Endodermal cell (in vitro differentiated cells): ENCODE results near the gene HOXD10. TPM values are rescaled to one million over a fixed set of nuclear protein-coding genes. Genes with fewer than 3 reads are reported as not detected.

Experiments used
- DNase-seq: peaks from one replicate; pipeline ENCODE4 v3.0.0-alpha.2; 2017
- H3K27ac ChIP-seq: 2 replicates; pipeline ENCODE4 v1.5.1; 2013; ENCODE audit warnings: mild to moderate bottlenecking, low read depth, low read length, moderate library complexity
- H3K27me3 ChIP-seq: 2 replicates; pipeline ENCODE4 v1.6.1; 2013; ENCODE audit warnings: mild to moderate bottlenecking, low read length, moderate library complexity; ENCODE audit not compliant: insufficient read depth, control insufficient read depth, poor library complexity, severe bottlenecking
- H3K36me3 ChIP-seq: 2 replicates; pipeline ENCODE4 v1.7.0; 2013; ENCODE audit warnings: mild to moderate bottlenecking, low read length, moderate library complexity; ENCODE audit not compliant: control insufficient read depth, insufficient read depth
- H3K4me1 ChIP-seq: one replicate; pipeline ENCODE4 v1.7.0; 2013; ENCODE audit warnings: low read length; ENCODE audit not compliant: control insufficient read depth, insufficient read depth
- H3K4me3 ChIP-seq: 2 replicates; pipeline ENCODE4 v1.5.1; 2013; ENCODE audit warnings: mild to moderate bottlenecking, low read length, moderate library complexity
- H3K9ac ChIP-seq: 2 replicates; pipeline ENCODE4 v1.6.1; 2013; ENCODE audit warnings: mild to moderate bottlenecking, low read length, moderate library complexity; ENCODE audit not compliant: poor library complexity, severe bottlenecking; ENCODE audit errors: extremely low read depth
- H3K9me3 ChIP-seq: 2 replicates; pipeline ENCODE4 v1.6.1; 2013; ENCODE audit warnings: mild to moderate bottlenecking, low read length, moderate library complexity; ENCODE audit not compliant: control insufficient read depth
- H3K27ac Mint-ChIP-seq: 2 replicates; pipeline ENCODE4 v1.8.0; 2020; ENCODE audit warnings: mixed read lengths
- H3K27me3 Mint-ChIP-seq: 2 replicates; pipeline ENCODE4 v1.8.0; 2021; ENCODE audit warnings: mild to moderate bottlenecking, mixed read lengths; ENCODE audit not compliant: insufficient read depth
- H3K36me3 Mint-ChIP-seq: 2 replicates; pipeline ENCODE4 v1.8.0; 2020; ENCODE audit warnings: low read depth, mixed read lengths
- H3K4me1 Mint-ChIP-seq: 2 replicates; pipeline ENCODE4 v1.8.0; 2020; ENCODE audit warnings: mixed read lengths
- H3K4me3 Mint-ChIP-seq: 2 replicates; pipeline ENCODE4 v1.8.0; 2020; ENCODE audit warnings: mild to moderate bottlenecking, moderate library complexity, mixed read lengths
- H3K9me3 Mint-ChIP-seq: 2 replicates; pipeline ENCODE4 v1.8.0; 2020; ENCODE audit warnings: mild to moderate bottlenecking, mixed read lengths
- whole genome bisulfite sequencing, 2 experiments: methylation state at CpG; one replicate each; pipeline versions ENCODE4 v1.1.5 to v1.1.7; 2013; ENCODE audit warnings: missing lambda C conversion rate in 2 of 2, mixed read lengths in 1 of 2; ENCODE audit not compliant: insufficient coverage in 1 of 2, insufficient read length in 1 of 2; 5-methylcytosine and 5-hydroxymethylcytosine counted together
- total RNA-seq, 2 donors: library from RNA; stranded (reverse); fragmentation: NEBNext Ultra II Directional in 1 of 2; extraction: Animal tissue kit (Norgen Biotek cat#: 25700) in 1 of 2; gene quantifications; 2 replicates in 1 of 2; 3 replicates in 1 of 2; pipeline ENCODE4 v1.2.1, GENCODE V29; 2021
- TF ChIP-seq, protein P1 (sequence below): fragments of 200-600 bp; sonication (generic); conservative IDR thresholded peaks from 2 replicates; pipeline ENCODE4 v1.5.0; 2021; ENCODE audit warnings: antibody characterized with exemption, mild to moderate bottlenecking

Gene HOXD10
- total RNA-seq, 2 donors from 2014 or later, result not detected

DNA sequence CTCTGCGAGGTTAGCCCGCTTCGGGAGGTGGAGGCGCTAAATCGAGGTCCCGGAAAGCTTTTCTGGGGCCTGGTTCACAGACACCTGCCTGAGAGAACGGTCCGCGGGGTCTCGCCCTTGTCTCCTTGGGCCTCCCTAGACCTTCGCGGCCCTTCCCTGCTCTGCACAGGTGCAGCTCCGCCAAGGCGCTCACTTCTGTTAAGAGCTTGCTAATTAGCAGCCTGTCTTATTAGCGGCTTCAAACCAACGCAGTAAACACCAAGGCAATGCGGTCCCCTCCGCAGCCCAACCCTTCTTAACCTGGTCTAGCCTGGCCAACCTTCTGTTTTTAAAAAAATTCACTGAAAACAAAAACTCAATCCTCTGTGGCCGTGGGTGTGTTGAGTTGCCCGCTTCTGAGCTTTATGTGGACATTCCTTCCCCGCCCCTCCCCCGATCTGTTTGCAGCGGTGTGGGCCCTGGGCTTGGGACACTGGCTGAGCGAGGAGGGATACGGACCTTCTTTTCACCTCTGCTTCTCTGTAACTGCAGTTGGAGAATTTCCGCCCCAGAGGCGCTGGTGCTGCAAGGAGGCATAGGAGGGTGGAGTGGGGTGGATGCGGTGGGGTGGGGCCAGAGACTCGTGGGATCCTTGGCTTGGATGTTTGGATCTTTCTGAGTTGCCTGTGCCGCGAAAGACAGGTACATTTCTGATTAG, 31.4 kb downstream of the HOXD10 start:
- no peaks in the 10 kb centered on the region for H3K36me3 ChIP-seq
- Mint-ChIP-seq H3K27ac (no peak overlapping the region), H3K27me3 (peaks cover 100% of the 10 kb centered on the region), H3K9me3 (no peaks in the 10 kb centered on the region), H3K36me3 (no peaks in the 10 kb centered on the region), H3K4me1 (peaks cover 8% of the 10 kb centered on the region), H3K4me3 (no peak overlapping the region)
- WGBS, 2 experiments, result 4 to 7% methylated on average over 8 to 31 of the region's 31 CpGs
- H3K9me3 ChIP-seq, result no peaks in the 10 kb centered on the region
- peaks cover 100% of the 10 kb centered on the region for H3K27me3 ChIP-seq
- H3K4me3 ChIP-seq, result no peak overlapping the region
- peak; percentile 71 for DNase-seq
- TF ChIP-seq, protein P1, sequence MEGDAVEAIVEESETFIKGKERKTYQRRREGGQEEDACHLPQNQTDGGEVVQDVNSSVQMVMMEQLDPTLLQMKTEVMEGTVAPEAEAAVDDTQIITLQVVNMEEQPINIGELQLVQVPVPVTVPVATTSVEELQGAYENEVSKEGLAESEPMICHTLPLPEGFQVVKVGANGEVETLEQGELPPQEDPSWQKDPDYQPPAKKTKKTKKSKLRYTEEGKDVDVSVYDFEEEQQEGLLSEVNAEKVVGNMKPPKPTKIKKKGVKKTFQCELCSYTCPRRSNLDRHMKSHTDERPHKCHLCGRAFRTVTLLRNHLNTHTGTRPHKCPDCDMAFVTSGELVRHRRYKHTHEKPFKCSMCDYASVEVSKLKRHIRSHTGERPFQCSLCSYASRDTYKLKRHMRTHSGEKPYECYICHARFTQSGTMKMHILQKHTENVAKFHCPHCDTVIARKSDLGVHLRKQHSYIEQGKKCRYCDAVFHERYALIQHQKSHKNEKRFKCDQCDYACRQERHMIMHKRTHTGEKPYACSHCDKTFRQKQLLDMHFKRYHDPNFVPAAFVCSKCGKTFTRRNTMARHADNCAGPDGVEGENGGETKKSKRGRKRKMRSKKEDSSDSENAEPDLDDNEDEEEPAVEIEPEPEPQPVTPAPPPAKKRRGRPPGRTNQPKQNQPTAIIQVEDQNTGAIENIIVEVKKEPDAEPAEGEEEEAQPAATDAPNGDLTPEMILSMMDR, result no peak
- H3K4me1 ChIP-seq, result no peaks in the 10 kb centered on the region
- no peak overlapping the region for H3K9ac ChIP-seq
- H3K27ac ChIP-seq, result no peak overlapping the region

DNA sequence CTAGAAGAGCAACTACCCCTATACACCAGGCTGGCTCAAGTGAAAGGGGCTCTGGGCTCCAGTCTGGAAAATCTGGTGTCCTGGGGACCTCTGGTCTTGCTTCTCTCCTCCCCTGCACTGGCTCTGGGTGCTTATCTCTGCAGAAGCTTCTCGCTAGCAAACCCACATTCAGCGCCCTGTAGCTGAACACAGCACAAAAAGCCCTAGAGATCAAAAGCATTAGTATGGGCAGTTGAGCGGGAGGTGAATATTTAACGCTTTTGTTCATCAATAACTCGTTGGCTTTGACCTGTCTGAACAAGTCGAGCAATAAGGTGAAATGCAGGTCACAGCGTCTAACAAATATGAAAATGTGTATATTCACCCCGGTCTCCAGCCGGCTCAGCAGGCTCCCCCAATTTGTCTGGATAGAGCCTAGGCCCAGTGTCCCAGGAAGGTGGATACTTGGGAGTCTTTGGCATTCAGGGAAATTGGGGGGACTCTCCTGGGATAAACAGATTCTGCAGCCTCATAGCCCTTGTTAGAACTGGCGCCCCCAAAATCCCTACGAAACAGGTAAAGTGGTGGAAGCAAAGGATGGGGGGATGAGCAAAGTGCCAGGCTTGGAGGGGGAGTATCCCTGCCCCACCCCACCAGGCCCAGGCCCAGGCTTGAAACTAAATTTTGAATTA, 32.3 kb downstream of the HOXD10 start:
- Mint-ChIP-seq H3K36me3 (no peaks in the 10 kb centered on the region), H3K4me3 (no peak overlapping the region), H3K27ac (no peak overlapping the region), H3K27me3 (peaks cover 100% of the 10 kb centered on the region), H3K9me3 (no peaks in the 10 kb centered on the region), H3K4me1 (peaks cover 8% of the 10 kb centered on the region)
- WGBS, 2 experiments, result 20 to 27% methylated on average over 3 to 11 of the region's 11 CpGs
- Histone ChIP-seq H3K4me1 (no peaks in the 10 kb centered on the region), H3K9me3 (no peaks in the 10 kb centered on the region), H3K4me3 (no peak overlapping the region), H3K9ac (no peak overlapping the region), H3K27ac (no peak overlapping the region), H3K36me3 (no peaks in the 10 kb centered on the region), H3K27me3 (peaks cover 100% of the 10 kb centered on the region)
- TF ChIP-seq, protein P1, result no peak
- DNase-seq, result no peak

DNA sequence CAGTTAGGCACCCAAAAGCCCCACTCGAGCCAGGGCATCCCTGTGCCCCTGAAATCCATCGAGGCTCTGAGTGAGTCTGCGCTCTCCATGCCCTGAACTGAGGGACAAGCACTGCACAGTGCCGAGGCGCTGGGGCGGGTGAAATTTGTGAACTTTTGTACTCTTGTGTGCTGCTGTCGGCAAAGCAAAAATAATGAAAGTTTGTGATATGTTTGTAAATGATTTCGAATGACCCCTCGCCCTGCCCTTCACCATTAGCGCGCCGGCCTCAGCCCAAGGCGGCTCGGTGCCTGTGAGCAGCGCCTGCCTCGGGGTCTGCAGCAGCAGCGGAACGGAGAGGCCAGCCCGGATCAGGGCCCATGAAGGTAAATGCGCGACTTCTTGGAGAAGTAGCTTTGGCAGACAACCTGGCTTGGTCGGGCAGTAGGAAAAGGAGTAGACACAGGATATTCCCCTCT, 32.9 kb downstream of the HOXD10 start:
- peak; percentile 61 for DNase-seq
- 9 to 12% methylated on average over 15 to 22 of the region's 22 CpGs for WGBS, 2 experiments
- H3K4me1 Mint-ChIP-seq, result peaks cover 8% of the 10 kb centered on the region
- no peaks in the 10 kb centered on the region for H3K36me3 Mint-ChIP-seq
- Histone ChIP-seq H3K27me3 (peaks cover 100% of the 10 kb centered on the region), H3K9ac (no peak overlapping the region), H3K36me3 (no peaks in the 10 kb centered on the region), H3K9me3 (no peaks in the 10 kb centered on the region), H3K27ac (no peak overlapping the region), H3K4me3 (no peak overlapping the region), H3K4me1 (no peaks in the 10 kb centered on the region)
- H3K4me3 Mint-ChIP-seq, result no peak overlapping the region
- H3K27ac Mint-ChIP-seq, result no peak overlapping the region
- H3K27me3 Mint-ChIP-seq, result peaks cover 100% of the 10 kb centered on the region
- H3K9me3 Mint-ChIP-seq, result no peaks in the 10 kb centered on the region
- TF ChIP-seq, protein P1, result no peak
